ENCODE measurements around the gene DCC.

DCC gene

DNA sequence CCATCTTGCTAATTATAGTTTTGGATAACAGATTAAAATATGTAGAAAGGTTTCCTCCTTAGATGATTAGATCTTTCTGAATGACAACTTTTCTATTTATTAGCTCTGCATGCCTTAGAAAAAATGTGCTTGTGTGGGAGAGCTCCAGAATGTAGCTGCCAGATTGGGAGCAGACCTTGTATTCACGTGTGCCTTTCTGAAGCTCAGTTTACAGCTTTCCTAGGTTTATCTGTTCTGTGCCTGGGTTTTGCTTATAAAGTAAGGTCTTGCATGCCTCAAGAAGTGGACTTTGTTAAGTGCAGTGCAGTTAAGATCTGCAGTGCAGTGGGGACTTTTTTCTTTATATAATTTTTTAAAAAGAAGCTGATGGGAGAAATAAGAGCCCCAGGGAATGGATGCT lies 179.0 kb downstream of the DCC start:
- no peak for DNase-seq

DNA sequence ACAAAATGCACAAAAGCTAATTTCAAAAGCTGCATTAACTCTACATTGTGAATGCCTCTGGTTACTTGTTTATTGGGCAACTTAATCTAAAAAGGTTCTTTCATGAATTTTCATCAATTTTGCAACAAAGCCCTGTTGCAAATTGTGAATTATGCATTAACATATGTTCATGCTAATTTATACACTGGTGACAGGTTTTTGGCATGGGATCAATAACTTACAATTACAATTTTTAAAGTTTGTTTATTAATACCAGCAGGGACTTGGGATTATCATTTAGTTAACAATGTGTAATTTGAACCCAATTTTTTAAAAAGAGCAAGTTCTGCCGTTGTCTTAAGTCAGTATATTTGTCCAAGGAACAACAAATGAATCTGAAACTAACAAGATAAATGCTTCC lies 183.6 kb downstream of the DCC start:
- DNase-seq = no peak

DNA sequence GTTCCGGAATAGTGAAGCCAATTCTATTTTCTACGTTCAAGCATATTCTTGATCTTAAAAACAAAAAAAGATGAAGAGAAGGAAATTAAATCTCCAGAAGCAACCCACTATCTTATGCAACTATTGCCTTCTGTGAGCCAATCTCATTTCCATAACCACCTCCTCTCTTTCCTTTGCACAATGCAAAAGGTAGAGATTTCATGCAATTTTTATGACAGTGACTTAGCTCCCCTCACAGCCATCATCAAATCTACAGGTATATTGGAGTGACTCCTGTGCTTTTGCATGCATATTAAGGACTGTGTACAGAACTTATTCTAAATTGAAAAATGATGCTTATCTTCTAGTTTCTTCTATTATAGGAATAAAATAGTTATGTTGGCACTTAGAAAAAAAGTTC lies 191.8 kb downstream of the DCC start:
- DNase-seq = no peak

DNA sequence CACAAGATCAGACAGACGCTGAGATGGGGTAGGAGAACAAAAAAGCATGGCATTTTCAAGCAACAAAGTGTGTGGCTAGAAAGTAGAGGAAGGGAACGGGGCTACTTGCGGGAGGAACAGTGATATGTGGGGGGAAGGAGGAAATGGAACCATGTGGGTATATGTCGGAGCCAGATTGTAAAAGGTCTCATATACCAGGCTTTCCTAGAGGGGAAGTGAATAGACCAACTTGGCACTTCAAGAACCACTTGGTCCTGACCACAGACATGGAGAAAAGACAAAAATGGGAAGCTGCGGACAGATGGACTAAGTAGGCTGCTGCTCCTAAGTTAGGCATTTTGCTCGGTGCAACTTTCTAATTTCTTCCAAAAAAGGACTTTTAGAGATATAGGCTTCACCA lies 196.0 kb downstream of the DCC start:
- no peak for DNase-seq

DNA sequence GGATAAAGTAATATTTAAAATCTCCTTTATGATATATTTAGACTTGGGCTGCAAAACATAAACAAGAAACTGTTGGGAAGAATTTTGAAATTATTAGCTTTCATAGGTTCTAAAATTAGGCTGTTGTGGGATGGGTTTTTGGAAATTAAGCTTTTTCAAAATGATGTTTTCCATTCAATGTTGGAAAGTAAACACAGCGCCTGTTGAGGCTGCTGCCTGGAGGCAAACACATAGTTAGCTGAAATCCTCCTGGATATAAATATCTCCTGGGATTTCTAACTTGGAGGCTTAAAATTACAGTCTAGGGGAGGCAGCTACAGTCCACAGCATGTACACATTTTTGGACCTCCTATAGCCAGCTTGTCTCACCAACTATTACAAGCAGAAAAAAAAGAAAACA lies 197.3 kb downstream of the DCC start:
- no peak for DNase-seq

DNA sequence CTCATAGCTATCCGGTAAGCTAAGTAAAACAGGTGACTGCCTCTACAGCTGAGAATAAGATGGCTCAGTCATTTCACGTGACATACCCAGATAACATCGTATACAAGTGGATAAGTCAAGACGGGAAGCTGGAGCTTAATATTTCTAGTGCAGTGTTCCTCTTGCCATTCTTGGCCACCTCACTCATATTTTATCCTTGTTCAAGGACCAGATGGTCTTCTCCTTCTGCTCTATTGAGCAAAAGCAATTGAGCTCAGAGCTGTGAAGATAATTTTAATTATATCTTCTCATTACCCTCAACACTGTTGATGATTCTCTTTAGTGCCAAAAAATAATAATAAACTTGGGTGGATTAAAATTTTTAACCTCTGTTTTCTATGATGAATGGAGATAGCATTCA lies 201.1 kb downstream of the DCC start:
- DNase-seq = no peak

DNA sequence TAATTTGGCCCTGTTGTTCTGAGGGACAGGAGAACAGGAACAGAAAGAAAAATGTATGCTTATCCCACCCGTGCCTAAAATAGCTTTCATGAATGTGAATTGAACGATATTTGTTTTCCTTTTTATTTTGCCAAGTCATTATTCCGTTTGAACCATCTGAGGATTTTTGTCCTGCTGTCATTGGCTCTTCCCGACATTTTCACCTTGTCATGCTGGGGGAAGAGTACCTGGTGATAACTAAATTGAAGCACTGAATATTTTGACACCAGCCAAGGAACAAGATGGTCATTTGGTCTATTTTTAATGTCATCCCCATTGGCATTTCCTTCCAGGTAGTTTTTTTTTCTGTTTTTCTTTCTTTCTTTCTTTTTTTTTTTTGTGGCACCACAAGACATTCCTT lies 204.1 kb downstream of the DCC start:
- no peak for DNase-seq

DNA sequence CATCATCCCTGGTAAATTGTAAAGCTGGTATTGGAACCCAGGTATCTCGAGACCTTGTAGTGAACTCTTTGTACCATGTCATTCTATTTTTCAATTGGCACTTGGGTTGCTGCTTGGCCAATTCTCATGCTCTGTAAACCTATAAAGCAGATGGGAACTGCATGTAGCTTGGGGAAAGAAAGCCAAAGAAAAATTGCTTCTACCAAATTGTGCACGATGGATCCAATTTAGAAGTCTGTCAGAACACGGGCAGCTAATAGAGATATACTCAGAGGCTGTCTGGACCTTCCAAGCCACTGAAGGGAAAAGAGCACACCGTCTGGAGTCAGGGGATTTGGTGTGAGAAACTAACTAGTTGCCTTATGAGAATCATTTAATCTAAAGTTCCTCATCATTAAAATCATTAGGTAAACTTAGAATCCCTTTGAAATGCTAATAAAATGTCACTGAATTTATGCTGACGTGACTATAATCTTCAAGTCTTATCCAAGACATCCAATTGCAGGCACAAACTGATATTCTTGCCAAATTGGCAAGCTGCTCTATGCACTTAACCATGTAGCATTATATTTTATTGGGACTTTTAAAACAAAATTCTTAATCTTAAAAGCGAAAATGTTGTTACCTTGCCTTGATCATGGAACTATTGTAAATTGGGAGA lies 206.8 kb downstream of the DCC start:
- no peak for DNase-seq

DNA sequence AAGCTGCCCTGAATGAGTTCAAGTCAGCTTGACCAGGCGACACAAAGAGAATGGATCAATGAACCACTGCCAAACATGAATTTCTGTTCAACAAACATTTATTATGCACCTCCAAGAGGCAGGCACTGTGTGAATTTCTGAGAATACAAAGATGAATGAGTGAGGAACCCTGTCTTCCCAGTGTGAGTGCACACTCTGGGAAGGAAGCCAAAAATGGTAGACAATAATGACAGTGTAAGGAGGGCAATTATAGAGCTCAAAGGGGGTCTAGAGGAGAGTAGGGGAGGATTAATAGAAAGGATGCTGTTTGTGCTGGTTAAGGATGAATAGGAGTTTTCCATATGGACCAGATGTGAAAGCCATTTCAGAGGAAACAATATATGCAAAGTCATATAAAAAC lies 213.4 kb downstream of the DCC start:
- no peak for DNase-seq

DNA sequence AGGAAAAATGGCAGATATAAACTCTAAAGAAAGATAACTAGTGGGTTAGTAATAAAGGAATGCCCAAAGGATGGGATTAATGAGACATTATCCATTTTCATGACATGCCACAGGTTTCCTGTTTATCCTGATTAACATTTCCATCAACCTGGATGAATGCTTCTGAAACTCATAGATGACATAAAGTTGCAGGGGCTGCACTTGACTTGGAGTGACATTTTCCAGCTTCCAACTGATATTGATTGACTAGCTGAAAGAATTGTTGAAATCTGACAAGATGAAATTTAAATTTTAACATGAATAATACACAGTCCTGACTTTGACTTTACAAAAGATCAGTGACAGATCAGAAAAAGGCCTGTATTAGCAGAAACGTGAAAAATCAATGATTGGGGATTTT lies 214.2 kb downstream of the DCC start:
- DNase-seq = no peak

DNA sequence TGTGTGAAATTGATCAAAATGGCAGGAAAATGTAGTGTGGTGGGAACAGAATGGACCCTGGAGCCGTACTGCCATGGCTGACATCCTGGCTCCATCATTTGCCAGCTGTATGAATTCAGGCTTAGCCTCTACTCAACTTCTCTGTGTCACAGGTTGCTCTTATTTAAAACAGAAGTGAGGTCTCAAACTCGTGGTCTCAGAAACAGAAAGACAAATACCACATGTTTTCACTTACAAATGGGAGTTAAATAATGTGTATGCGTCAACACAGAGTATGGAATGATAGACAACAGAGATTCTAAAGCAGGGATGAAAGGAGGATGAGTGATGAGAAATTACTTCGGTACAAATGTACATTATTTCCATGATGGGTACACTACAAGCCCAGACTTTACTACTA lies 227.4 kb downstream of the DCC start:
- no peak for DNase-seq

DNA sequence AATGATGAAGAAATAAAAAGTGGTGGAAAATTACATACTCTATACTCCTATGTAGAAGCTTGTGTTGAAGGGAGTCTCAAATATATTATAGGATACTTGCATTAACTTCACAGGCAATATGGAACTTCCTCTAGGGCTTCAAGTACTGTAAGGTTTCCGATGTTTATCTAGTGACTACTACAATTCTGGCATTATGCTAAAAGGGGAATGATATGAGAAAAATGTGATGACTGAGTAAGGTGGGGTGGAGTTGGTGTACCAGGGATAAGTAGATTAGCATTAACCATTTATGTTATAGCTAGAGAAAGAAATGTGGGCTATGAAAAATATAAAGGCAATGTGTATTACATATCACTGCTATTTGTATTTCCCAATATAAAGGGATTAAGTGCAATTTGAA lies 229.5 kb downstream of the DCC start:
- DNase-seq = no peak

DNA sequence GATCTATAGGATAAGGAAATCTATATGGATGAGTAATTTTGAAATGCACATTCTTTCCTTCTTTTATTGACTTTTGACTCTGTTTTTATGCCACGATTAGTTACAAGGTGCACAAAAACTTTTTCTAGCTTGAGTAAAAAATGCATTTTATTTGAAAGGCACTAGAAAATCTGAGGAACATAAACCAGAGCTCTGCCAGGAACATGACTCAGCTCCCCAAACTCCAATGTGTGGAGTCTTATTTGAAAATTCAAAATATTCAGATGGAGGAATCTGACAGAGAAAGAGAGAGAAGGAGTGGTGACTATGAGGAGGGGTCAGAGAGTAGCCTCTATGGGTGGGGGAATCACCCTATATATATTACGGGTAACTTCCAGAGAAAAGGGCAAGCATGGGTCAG lies 231.0 kb downstream of the DCC start:
- no peak for DNase-seq

DNA sequence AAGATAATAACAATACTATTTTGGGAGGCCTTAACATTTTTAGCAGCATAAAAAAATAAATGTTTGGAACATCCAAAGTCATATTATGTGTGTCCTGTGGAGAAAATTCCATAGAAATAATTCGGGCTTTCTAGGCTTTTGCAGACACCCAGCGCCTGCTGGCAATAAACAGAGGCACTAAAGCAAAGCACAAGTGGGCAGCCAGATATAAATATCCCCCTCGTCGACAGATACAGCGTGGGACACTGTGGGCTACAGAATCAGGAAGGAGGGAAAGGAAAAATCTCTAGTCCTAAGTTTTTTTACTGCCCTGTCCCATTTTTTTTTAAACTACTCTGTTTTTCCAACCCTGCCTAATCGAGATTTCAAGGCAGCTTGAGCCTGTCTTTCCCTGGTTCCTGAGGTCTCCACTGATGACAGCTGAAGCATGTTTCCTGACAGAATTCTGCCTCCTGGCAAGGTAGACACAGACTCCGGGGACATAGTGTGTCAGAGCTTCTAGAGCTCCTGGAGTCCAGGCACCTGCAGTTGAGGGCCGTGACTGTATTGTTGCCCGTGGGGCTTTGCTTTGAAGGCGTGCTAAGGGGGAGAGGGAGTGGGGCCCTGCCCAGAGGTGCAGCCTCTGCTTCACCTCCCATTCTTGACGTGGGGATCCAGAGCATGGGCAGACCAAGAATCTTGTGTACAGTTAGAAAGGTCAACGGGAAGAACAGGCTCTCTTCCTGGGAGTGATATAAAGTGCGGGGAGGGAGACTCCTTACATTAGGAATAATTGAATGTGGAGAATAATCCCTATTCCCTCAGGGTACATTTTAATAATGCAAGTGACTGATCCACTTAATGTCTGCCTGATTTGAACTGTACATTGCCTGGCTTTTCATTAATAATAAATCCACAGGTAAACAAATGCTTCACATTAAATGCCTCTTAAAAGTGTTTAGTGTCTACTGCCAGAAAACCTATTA lies 232.3 kb downstream of the DCC start:
- no peak for DNase-seq

DNA sequence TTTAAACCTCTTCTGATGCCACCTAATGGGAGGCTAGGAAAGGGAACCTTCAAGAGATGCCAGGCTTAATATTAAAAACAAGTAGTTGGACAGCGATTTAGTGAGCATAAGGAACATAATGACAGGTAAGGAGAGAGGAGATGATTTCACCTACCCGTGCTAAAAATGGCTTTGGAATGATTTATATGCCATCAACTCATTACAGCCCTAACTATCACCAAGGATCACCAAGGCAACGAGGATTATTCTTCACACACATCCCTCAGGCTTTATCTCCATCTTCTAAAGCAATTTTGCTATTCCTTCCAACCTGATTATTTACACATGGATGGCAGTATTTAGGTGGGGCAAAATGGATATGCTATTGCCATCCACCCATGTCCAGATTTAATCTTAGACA lies 237.8 kb downstream of the DCC start:
- no peak for DNase-seq

DNA sequence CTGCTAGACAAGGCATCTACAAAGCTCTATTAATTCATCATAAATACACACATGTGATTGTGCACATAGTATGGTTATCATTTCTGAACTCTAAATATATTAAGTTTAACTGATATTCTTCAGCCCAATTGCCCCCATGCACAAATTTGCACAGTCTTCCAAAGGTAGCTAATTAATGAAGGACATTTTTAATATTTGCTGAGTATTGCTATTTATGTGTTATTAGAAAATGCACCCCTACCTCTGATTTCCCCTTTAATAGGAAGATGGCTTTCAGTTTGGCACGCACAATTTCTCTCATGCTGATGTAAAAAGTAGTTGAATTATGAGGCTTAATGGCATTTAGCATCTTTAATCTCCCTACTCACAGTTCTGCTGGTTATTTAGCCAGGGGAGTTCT lies 242.1 kb downstream of the DCC start:
- DNase-seq = no peak

DNA sequence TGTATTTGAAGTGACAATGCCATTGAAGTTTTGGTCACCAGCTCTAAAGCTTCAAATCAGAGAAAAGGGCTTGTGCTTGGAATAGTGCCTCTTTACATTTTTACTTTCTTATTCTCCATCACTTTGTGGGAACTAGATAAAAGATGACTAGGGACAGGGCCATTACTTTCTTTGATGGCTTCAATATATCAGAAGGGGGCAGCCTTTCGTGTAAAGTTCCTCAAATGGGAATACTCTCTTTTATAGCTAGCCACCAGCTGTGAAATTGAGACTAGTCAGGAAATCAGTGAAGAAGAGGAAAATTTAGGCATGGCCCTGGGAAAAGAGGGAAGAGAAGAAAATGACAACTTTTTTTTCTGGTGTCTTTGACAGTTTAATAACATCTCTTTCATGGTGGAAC lies 242.5 kb downstream of the DCC start:
- no peak for DNase-seq

DNA sequence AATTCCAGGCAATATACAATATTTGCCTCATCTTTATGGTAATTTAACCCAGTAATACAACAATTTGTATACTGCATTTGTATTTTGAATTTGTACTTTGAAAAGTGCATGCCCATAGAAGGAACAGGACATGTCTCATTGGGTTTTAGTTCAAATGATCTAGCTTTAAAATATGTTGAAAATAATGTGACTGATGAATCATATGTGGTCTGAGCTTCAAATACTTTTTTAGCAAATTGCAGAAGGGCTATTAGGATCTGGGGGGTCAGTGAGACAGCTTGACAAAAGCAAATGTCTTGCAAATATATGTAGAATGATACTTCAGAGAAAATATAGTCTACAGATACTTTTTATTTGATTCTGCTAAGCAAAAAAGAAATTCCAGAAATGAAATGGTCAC lies 248.9 kb downstream of the DCC start:
- DNase-seq = no peak

DNA sequence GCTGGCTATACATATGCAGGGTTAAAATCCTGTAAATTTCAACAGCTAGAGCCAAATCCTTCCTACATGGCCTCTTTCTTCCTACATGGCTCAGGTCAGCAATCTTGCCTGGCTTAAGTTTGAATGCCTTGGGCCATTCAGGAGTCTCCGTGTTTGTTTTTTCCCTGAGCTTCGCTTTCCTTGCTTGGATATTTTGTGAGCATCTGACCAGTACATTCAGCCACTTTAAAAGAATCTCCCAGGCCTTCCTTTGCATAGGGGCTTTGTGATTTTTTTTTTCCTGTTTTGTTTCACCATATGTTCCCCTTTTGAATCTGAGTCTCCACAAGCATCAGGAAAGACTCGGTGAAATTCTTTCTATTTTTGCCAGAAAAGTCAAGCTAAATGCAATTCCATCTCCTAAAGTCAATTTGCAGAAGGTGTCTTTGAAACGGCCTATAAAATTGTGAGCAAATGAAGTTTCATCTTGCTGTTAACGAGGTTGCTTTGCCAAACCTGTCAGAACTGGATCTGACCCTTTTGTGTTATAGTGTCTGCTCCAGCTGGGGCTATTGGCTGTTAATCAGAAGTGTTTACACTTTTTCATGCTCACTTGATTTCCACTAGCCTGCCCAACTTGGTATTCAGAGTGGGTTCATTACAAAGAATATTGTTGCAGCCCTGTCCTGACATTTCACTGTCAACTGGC lies 256.9 kb downstream of the DCC start:
- DNase-seq = no peak

DNA sequence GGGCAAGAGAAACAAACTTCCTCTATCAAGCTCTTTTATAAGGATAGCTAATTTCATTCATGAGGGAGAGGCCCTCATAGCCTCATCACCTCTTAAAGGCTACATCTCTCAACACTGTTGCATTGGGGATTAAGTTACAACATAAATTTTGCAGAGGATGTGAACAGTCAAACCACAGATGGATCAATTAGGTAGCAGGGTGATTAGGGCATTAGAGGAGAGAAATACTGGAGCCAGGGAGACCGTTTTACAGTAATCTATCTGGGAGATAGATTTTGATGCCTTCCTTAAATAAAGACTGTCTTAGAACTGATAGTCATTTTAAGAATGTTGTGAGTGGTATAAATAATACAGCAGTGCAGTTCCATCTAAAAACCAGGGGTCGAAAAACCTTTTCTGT lies 258.9 kb downstream of the DCC start:
- no peak for DNase-seq

DNA sequence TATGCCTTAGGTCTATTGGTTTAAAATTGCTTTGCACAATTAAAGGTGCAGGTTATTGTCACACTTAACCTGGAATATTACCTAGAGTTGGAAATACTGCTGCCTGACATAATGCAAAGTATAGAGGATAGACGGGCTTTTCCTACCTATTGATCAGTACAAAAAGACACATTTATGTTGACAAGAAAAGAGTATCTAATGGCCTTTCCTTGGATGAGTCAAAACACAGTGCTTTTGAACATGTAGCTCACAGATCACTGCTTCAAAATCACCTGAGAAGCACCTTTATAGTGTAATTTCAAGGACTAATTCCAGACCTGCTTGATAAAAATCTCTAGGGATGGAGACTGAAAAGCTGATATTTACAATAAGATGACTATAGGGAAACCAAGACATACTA lies 262.8 kb downstream of the DCC start:
- DNase-seq = no peak

DNA sequence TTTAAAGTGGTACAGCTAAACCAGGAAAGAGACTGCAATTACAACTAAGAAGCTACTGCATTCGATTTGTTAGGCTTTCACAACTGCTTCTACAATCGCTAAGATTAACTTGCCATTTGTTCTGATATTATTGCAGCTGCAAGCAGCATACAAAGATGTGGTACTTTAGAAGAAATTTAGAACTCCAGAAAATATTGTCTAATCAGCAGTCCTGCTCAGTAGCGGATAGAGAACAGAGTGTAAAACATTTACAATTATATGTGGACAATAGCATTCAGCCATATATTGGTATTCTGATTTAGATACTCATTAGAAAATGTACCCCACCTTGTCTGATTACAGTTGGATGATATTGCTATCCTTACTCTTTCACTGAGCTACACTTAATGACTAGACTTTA lies 265.3 kb downstream of the DCC start:
- DNase-seq = no peak

DNA sequence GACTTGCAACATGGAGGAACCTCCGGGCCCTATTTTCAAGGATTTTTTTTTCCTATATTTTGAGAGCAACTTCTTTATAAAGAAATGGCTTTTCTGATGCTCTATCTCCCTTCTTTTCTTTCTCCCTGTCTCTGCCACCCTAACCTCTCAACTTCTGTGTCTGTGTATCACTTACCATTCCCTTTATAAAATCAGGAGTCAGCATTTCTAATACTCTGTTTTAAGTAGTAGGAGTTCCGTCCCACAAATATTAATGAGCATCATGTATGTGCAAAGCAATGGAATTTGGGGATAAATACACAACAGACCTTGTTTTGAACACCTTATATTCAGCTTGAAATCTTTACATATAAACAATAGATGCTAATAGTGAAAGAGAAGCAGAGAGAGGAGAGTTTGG lies 268.0 kb downstream of the DCC start:
- DNase-seq = no peak
